A375 (cell line): ENCODE data around the gene ARHGAP36. TPM values are rescaled to one million over a fixed set of nuclear protein-coding genes. Genes with fewer than 3 reads are reported as not detected.

ENCODE experiments used
- total RNA-seq: library from RNA; depleted of rRNA; stranded (reverse); fragments of >200 nt; shearing (Covaris generic); gene quantifications from 2 replicates; pipeline ENCODE4 v1.2.3, GENCODE V29; 2014; rRNA removed

Gene ARHGAP36
- not detected in 2 replicates for total RNA-seq

GRCh38 chrX:131058136-131058868 is at the start of gene ARHGAP36:
Gene ARHGAP36, plus strand, starts transcription at chrX:131058346. Its CDS starts 23,320 bp downstream, at chrX:131081666.

Other genes starting within 250 kb of the ARHGAP36 start
- 7.7 and 11.1 TPM in 2 replicates for gene ENOX2, start 155.1 kb upstream of the ARHGAP36 start, total RNA-seq
- 0.13 and 0.15 TPM in 2 replicates for gene IGSF1, start 231.0 kb downstream of the ARHGAP36 start, total RNA-seq